Suppressor macrophage treated with lipopolysaccharide for 4 hours (primary cell): Measurements from ENCODE around the gene C19orf47.

Source experiments
- DNase-seq: peaks from one replicate; pipeline ENCODE4 v3.0.0-alpha.2; 2020

Gene C19orf47

GRCh38 chr19:40348125-40348913 is at the start of gene C19orf47, which contains the start of gene PLD3:
Gene C19orf47, minus strand, starts transcription at chr19:40348397. Its CDS starts 6,540 bp downstream, at chr19:40341857.
Gene PLD3, plus strand, starts transcription at chr19:40348695. Its CDS starts 17,789 bp downstream, at chr19:40366484.
- DNase-seq, result peak; percentile 100

DNA sequence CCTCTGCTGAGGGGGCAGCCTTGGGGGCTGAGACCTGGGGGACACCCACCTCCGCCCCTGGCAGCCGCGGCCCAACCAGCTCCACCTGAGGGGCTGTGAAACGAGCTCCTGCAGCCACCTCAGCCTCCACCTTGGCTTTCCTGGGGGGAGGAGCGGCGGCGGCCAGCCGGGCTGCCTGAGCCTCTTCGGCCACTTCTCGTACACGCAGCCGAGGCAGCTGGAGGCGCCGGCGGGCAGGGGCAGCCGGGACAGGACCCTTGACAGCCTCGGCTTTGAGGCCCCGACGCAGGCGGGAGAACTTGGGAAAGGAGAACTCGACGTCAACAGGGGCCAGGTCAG is 49.3 kb upstream of the C19orf47 start:
- DNase-seq, result no peak

DNA sequence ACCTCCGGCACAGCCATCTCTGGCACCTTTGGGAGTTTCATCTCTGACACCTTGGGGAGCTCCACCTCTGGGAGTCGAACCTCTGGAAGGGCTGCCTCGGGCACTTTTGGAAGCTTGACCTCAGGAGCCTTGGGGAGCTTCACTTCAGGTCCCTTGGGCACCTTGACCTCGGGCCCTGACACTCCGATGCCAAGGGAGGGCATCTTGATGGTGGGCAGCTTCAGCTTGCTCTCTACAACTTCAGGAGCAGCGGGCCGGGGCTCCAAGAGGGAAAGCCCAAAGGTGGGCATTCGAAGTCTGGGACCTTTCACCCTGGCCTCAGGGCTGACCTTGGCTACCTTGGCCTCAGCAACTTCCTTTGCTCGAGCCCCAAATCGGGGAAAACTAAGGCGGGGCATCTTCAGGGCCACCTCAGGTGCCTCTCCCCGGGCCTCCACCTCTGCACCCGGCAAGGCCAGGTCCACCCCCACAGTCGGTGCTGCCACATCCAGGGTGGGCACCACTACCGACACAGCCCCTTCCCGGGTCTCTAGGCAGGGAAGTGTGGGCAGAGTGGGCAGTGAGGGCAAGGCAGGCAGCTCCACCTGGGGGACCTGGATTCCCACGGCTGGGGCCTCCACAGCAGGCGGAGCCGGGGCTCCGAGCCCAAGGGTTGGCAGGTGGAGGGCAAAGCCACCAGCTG is 48.8 kb upstream of the C19orf47 start:
- DNase-seq, result no peak

- DNase-seq, result no peak
These were observed 47.8 kb upstream of the C19orf47 start for GRCh38 chr19:40395956-40396355.

GRCh38 chr19:40394816-40395210 is 46.6 kb upstream of the C19orf47 start:
- DNase-seq, result no peak

DNA sequence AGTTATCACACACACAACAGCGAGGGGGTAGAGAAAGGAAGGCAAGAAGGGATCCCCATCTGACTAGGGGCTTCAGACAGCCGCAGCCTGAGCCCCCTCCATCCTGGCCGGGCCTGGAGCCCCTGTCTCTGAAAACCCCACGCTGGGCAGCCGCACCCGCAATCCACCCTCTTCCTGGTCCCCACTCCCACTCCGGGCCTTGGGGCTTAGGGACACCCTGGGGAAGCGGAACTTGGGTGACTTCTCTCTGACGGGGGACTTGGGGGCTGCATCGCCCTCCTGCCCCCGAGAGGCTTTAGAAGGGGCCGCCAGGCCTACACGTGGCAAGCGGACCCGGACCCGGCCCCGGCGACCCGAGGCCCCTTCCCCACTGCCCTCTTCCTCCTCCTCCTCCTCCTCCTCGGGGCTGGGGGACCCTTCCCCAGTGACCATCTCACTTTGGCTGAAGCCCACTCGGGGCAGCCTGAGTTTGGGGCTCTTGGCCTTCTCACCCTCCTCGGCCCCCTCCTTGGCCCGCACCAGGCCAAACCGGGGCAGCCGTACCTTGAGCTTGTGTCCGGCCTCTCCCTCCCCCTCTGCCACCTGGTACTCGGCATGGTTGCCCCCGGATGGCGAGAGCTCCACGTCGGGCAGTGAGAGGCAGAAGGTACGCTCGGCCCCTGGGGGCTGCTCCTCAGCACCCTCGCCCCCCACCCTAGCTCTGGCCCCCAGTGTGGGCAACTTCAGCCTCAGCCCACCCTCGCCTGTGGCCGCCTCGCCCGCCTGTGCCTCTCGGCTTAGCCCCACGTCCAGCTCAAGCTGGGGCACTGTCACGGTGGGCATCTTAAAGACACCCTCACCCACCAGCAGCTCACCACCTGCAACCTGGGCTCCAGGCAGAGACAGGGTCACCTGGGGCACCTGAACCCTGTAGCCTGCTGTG is 46.0 kb upstream of the C19orf47 start:
- DNase-seq, result no peak

- DNase-seq, result no peak
These were observed 44.8 kb upstream of the C19orf47 start for GRCh38 chr19:40392894-40393517.

GRCh38 chr19:40392123-40392522 is 43.9 kb upstream of the C19orf47 start:
- no peak for DNase-seq

- no peak for DNase-seq
These were observed 42.0 kb upstream of the C19orf47 start, which contains the start of gene HIPK4 for GRCh38 chr19:40390084-40390742. Gene HIPK4, minus strand, starts transcription at chr19:40390181. Its CDS starts 279 bp downstream, at chr19:40389902.

DNA sequence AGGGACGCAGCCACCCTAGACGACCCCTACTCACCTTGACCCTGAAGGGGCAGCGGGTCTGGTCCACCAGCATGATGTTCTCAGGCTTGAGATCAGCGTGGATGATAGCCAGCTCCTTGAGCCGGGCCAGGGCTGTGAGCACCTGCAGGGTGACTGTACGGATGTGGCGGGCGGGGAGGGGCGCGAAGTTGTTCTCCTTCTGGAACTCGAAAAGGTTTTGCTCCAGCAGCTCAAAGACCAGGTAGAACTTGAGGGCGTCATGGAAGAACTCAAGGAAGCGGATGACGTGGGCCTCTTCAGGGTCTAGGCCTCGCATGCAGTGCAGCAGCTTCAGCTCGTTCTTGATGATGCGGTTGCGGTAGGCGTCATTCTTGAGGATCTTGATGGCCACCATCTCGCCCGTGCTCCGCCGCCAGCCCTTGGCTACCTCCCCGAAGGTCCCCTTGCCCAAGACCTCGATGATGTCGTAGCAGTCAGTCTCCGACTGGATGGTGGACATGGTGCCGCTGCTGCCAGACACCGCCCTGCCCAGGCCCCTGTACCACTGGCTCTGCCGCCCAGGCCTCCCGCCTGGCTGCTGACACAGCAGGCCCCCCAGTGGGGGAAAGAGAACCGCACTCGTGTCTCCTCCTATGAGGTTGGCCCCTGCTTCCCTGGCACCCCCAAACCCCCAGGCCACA is 41.3 kb upstream of the C19orf47 start:
- DNase-seq, result no peak

DNA sequence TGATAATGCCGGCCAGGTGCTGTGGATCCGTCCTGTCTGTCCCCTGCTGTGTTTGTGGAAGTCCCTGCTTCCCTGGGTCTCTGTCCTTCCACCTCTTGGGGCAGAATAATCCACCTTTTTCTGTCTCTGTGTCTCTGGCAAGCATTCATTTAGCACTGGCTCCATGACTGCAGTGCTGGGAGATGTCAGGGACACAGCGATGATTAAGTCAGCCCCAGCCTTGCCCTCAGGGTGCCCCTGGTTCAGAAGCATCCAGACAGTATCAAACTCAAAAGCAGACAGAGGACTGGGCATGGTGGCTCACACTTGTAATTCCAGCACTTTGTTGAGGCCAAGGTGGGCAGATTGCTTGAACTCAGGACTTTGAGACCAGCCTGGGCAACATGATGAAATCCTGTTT is 40.3 kb upstream of the C19orf47 start:
- DNase-seq, result no peak

DNA sequence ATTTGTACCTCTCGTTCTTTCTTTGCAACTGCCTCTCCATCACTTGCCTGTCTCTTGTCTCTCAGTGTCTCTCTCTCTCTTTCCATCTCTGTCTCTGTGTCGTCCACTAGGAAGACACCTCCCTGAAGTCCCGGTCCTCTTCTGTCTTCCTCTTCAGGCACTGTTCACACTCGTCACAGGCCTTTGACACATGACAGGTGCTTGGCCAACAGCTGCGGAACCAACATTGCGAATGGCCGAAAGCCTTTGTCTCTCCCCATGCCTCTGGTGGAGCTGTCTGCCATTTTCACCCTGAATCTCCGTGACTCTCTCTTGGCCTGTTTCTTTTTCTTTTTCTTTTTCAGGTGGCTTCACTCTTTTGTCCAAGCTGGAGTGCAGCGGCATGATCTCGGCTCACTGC is 39.0 kb upstream of the C19orf47 start:
- no peak for DNase-seq

DNA sequence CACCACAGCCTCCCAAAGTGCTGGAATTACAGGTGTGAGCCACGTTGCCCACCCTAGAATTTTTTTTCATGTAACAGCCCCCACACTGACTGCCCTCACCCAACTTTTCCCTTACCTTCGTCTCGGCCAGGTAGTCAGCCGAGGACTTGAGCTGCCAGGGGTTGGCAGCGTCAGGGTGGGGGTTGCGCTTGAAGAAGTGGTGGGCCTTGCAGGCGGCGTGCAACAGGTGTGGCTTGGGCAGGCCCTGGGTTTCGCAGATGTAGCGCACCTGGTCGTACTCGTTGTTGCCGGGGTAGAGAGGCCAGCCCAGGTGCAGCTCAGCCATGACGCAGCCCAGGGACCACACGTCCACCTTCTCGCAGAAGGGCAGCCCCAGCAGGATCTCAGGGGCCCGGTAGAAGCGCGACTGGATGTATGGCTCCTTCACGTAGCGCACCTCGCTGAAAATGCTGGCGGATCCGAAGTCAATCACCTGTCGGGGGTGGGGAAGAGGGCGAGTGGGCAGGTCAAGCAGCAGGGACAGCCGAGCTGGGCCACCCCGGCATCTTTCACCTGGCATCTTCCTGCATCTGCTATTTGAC is 35.6 kb upstream of the C19orf47 start:
- no peak for DNase-seq

GRCh38 chr19:40381321-40381720 is 33.1 kb upstream of the C19orf47 start:
- no peak for DNase-seq

DNA sequence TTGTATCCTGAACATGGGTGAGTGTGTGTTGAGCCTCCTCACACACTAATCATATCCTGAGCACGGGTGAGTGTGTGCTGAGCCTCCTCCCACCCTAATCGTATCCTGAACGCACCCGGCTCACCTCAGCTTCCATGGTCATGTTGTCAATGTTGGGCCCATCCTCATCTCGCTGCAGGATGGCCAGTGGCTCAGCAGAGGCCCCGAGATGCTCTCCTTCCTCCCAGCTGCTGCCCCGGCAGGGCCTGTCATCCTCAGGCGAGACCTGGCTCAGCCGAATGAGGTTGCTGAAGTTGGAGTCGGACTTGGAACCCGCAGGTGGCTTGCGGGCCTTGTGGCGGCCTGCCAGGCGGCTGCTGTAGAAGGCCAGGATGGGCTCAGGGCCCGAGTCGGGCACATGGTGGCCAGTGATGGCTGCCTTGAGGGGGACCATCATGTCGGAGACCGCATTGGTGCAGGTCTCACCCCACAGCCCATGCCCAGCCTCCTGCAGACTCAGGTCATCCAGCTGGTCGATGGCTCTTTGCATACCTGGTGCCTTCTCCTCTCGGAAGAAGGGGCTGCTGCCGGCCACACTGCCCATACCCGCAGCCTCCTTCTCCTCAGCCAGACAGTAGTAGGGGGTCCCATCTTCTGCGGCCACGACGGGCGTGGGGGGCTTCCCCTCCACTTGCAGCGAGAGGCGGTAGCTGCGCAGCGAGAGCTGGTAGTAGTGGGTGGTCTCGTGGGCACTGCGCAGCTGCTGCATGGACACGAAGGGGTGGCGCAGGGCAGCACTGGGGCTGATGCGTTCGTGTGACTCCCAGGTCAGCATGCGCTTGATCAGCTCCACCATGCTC is 32.2 kb upstream of the C19orf47 start:
- no peak for DNase-seq

DNA sequence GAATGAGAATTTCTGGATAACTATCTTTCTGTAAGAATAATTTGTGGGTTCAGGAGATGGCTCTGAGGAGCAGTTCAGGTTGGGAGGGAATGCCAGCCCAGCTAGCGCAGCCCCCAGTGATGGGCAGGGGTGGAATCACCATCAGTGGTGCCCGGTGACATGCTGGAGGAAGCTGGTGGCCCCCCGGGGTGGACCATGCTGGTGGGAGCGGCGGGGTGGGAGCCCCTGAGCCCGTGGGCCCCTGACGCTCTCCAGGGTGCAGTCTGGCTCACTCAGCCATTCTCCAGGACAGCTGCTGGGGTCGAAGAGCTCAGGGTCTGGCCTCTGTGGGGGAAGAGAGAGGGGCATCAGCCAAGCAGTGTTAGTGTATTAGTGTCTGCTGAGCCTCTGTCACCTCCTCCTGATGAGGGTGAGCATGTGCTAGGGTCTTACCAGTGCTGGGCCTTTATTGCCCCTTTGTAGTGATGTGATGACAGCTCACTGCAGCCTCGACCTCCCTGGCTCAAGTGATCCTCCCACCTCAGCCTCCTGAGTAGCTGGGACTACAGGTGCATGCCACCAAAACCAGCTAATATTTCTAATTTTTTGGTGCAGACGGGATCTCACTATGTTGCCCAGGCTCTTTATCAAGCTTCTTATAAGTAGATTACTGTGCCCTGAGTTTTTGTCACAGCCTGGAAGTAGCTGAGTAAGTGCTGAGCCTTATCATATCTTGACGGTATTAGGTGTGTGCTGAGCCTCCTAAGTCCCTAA is 31.4 kb upstream of the C19orf47 start:
- no peak for DNase-seq

DNA sequence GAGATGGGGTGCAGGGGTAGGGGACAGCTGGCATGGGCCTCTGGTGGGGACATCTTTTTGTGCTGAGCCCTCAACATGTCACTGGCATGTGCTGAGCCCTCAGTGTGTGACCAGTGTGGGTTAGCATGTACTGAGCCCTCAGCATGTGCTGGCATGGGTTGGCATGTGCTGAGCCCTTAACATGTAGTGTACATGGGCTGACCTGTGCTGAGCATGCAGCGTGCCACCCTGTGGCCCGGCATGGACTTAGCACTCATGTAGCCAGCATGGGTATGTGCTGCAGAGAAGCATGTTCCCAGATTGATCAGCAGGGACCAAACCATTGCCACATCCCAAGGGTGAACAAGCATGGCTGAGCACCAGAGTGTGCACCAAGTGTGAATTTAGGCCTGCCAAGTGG is 30.3 kb upstream of the C19orf47 start:
- DNase-seq, result no peak

DNA sequence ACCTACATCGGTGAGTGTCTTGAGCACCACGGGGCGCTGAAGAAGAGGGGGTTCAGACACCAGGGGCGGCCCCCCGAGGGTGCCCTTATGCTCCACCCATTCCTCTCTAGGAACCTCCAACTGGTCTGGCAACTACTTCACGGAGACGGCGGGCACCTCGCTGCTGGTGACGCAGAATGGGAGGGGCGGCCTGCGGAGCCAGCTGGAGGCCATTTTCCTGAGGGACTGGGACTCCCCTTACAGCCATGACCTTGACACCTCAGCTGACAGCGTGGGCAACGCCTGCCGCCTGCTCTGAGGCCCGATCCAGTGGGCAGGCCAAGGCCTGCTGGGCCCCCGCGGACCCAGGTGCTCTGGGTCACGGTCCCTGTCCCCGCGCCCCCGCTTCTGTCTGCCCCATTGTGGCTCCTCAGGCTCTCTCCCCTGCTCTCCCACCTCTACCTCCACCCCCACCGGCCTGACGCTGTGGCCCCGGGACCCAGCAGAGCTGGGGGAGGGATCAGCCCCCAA is 29.7 kb upstream of the C19orf47 start:
- no peak for DNase-seq

- no peak for DNase-seq
These were observed 28.2 kb upstream of the C19orf47 start for GRCh38 chr19:40376286-40376862.
